ENCODE data around the gene STAU1. TPM values are rescaled to one million over a fixed set of nuclear protein-coding genes. Genes with fewer than 3 reads are reported as not detected.

The STAU1 gene
- total and polyA plus RNA-seq, 10 of the 15 experiments (the other 5 are each of a cell fraction or from before 2014, with no cell fraction given): 13.9 to 66.2 (median 45.6) TPM

GRCh38 chr20:49098136-49098535 is 90.0 kb downstream of the STAU1 start (continued):
- TF ChIP-seq KAT2A (conservative IDR thresholded peaks at IDR 0.05; ENCODE audit: control insufficient read depth, low read depth, low read length) (no peak), BCLAF1 (IDR thresholded peaks at IDR 0.05) (no peak)

GRCh38 chr20:49097159-49097558 is 91.0 kb downstream of the STAU1 start:
- ChIA-PET RAD21 (ENCODE audit: unreplicated experiment) (no interaction called here), POLR2A (interaction anchor here (0.6 kb wide), 1 partner anchor 47 kb away, joined by 3 read pairs; no protein-coding TSS in a partner anchor), SMC1A (ENCODE audit: uncharacterized antibody, unreplicated experiment) (interaction anchor here (1.9 kb wide), 1 partner anchor 24 kb away, joined by 5 read pairs; no protein-coding TSS in a partner anchor), CTCF (no interaction called here)
- Histone ChIP-seq H3K79me2 (ENCODE audit: control insufficient read depth, insufficient read depth, low read length) (no peaks in the 10 kb centered on the region; the same call in none of the 2 replicates), H4K20me1 (ENCODE audit: control insufficient read depth, insufficient read depth) (0 out of 2 replicates have a peak, but pooled peaks cover 3% of the 10 kb centered on the region), H3K36me3 (ENCODE audit: control insufficient read depth in 2 of 2, insufficient read depth in 2 of 2, low read length in 1 of 2) (peaks cover 7 to 34% of the 10 kb centered on the region in 2 experiments), H3K27me3 (replicated peaks in 1 of 2; ENCODE audit: control insufficient read depth in 2 of 2, insufficient read depth in 2 of 2, low read length in 1 of 2) (no peaks in the 10 kb centered on the region), H3K9ac (ENCODE audit: control insufficient read depth, insufficient read depth, low read length) (no peak overlapping the region), H3K27ac (ENCODE audit: control insufficient read depth, insufficient read depth) (no peak overlapping the region), H3K4me1 (ENCODE audit: control insufficient read depth, insufficient read depth, low read length) (no peaks in the 10 kb centered on the region), H3K4me3 (no peak overlapping the region), H2AFZ (ENCODE audit: control insufficient read depth, low read depth, low read length) (no peak overlapping the region), H3K4me2 (ENCODE audit: control insufficient read depth, insufficient read depth) (no peak overlapping the region), H3K9me3 (replicated peaks; ENCODE audit: control insufficient read depth, insufficient read depth, low read length) (no peaks in the 10 kb centered on the region)
- BruUV-seq (replicated peaks): no TSS peak
- in situ Hi-C loops (cut with MboI) (no loop called here), intact Hi-C loops (cut with micrococcal nuclease; ENCODE audit: unreplicated experiment) (no loop called here)
- DNase-seq (ENCODE audit: low read depth, low spot score): no peak
- no peak for FAIRE-seq
- no peak for ATAC-seq
- TF ChIP-seq ATF7 (IDR thresholded peaks at IDR 0.05; ENCODE audit: low read depth) (no peak), CHD4 (IDR thresholded peaks at IDR 0.05) (no peak), BHLHE40 (IDR thresholded peaks at IDR 0.05; ENCODE audit: borderline replicate concordance in 1 of 2, low read depth in 2 of 2, low read length in 1 of 2) (no peak), LARP7 (IDR thresholded peaks at IDR 0.05) (no peak), SMAD5 (IDR thresholded peaks at IDR 0.05; ENCODE audit: low read depth) (no peak), SRF (IDR thresholded peaks at IDR 0.05; ENCODE audit: low read depth in 2 of 2, low read length in 2 of 2) (no peak), ATF2 (IDR thresholded peaks at IDR 0.05; ENCODE audit: low read length) (no peak), POU2F2 (IDR thresholded peaks at IDR 0.05; ENCODE audit: borderline replicate concordance, low read depth, low read length) (no peak), IRF5 (IDR thresholded peaks at IDR 0.05; ENCODE audit: borderline replicate concordance) (no peak), JUND (IDR thresholded peaks at IDR 0.05; ENCODE audit: low read depth, low read length) (no peak), IKZF2 (IDR thresholded peaks at IDR 0.05) (no peak), CHD2 (IDR thresholded peaks at IDR 0.05; ENCODE audit: borderline replicate concordance, low read depth, low read length) (no peak), ZNF384 (IDR thresholded peaks at IDR 0.05; ENCODE audit: borderline replicate concordance, low read depth, low read length) (no peak), POLR2AphosphoS5 (IDR thresholded peaks at IDR 0.05; ENCODE audit: low read length) (no peak), HCFC1 (IDR thresholded peaks at IDR 0.05; ENCODE audit: low read length) (no peak)
- WGBS (ENCODE audit: insufficient coverage, insufficient replicate concordance, low lambda C conversion rate, missing lambda C conversion rate): 97% methylated on average over 7 of the region's 7 CpGs
